IMR-90 (cell line): Measurements from ENCODE around the gene ROCK2. TPM values are rescaled to one million over a fixed set of nuclear protein-coding genes. Genes with fewer than 3 reads are reported as not detected.

Experiments
- ATAC-seq: fragments of 200-7000 bp; cut with Tn5 transposase; 2 replicates; pipeline ENCODE4 v1.9.1; 2020; ENCODE audit warnings: low read depth, mild to moderate bottlenecking, moderate library complexity
- BruUV-seq: library from RNA; stranded (reverse); fragments of 400-500 nt; replicated peaks from 2 replicates; lab custom pipeline; 2021; lab: Mats Ljungman, UMichigan
- CTCF ChIA-PET: fragments of 300-600 bp; formaldehyde crosslinking; extraction: SDS; loops from one replicate; lab custom pipeline; 2021; ENCODE audit warnings: antibody characterized with exemption; lab: Yijun Ruan, JAX
- POLR2A ChIA-PET: fragments of 300-600 bp; sonication (Branson Sonifier 250); formaldehyde crosslinking; loops from one replicate; lab custom pipeline; 2022; ENCODE audit warnings: antibody characterized with exemption; ENCODE audit not compliant: unreplicated experiment; lab: Charles Lee
- DNase-seq: peaks from one replicate; pipeline ENCODE4 v3.0.0; 2013
- H2AFZ ChIP-seq: replicated peaks from 2 replicates; pipeline ENCODE3; 2013; ENCODE audit warnings: low read length, mild to moderate bottlenecking; ENCODE audit not compliant: poor library complexity
- H2AK5ac ChIP-seq: 2 replicates; pipeline ENCODE4 v1.6.1; 2013; ENCODE audit warnings: low read depth, low read length, inconsistent platforms
- H2AK9ac ChIP-seq: replicated peaks from 2 replicates; pipeline ENCODE3; 2013; ENCODE audit warnings: mild to moderate bottlenecking, low read depth, low read length, moderate library complexity; ENCODE audit not compliant: poor library complexity
- H2BK120ac ChIP-seq: 2 replicates; pipeline ENCODE4 v1.6.1; 2013; ENCODE audit warnings: low read depth, low read length, inconsistent platforms
- H2BK15ac ChIP-seq: 3 replicates; pipeline ENCODE4 v1.6.1; 2013; ENCODE audit warnings: low read depth, low read length, inconsistent platforms
- H2BK20ac ChIP-seq: 2 replicates; pipeline ENCODE4 v1.6.1; 2013; ENCODE audit warnings: low read depth, mild to moderate bottlenecking, inconsistent platforms, low read length, moderate library complexity
- H2BK5ac ChIP-seq: 2 replicates; pipeline ENCODE4 v1.6.1; 2013; ENCODE audit warnings: mild to moderate bottlenecking, low read depth, low read length, inconsistent platforms; ENCODE audit not compliant: poor library complexity, severe bottlenecking
- H3K14ac ChIP-seq: replicated peaks from 2 replicates; pipeline ENCODE4 v1.6.1; 2013; ENCODE audit warnings: low read depth, low read length, inconsistent platforms
- H3K18ac ChIP-seq: 2 replicates; pipeline ENCODE4 v1.6.1; 2013; ENCODE audit warnings: low read depth, low read length, control low read depth
- H3K23ac ChIP-seq: 2 replicates; pipeline ENCODE4 v1.6.1; 2013; ENCODE audit warnings: low read depth, low read length, inconsistent platforms
- H3K27ac ChIP-seq: 2 replicates; pipeline ENCODE4 v1.5.1; 2013; ENCODE audit warnings: mild to moderate bottlenecking, control low read depth, low read length; ENCODE audit not compliant: insufficient read depth
- H3K27me3 ChIP-seq: 2 replicates; pipeline ENCODE4 v1.6.1; 2013; ENCODE audit warnings: low read length; ENCODE audit not compliant: control insufficient read depth, insufficient read depth
- H3K36me3 ChIP-seq: 2 replicates; pipeline ENCODE4 v1.6.1; 2013; ENCODE audit warnings: low read length, mixed read lengths; ENCODE audit not compliant: control insufficient read depth, insufficient read depth
- H3K4ac ChIP-seq: 2 replicates; pipeline ENCODE4 v1.6.1; 2013; ENCODE audit warnings: low read depth, low read length, inconsistent platforms
- H3K4me1 ChIP-seq: 2 replicates; pipeline ENCODE4 v1.6.1; 2013; ENCODE audit warnings: low read length, mixed read lengths; ENCODE audit not compliant: control insufficient read depth, insufficient read depth
- H3K4me2 ChIP-seq: 2 replicates; pipeline ENCODE4 v1.6.1; 2013; ENCODE audit warnings: low read depth, mild to moderate bottlenecking, control low read depth, low read length, moderate library complexity
- H3K4me3 ChIP-seq: 2 replicates; pipeline ENCODE4 v1.5.1; 2013; ENCODE audit warnings: low read depth, mild to moderate bottlenecking, control low read depth, low read length, moderate library complexity; ENCODE audit not compliant: insufficient read depth
- H3K56ac ChIP-seq: 2 replicates; pipeline ENCODE4 v1.6.1; 2013; ENCODE audit warnings: low read length, inconsistent platforms; ENCODE audit not compliant: insufficient read depth; ENCODE audit errors: extremely low read depth
- H3K79me1 ChIP-seq, 2 experiments: 2 replicates each; pipeline ENCODE4 v1.6.1; 2013; ENCODE audit warnings: low read length in 2 of 2, inconsistent platforms in 1 of 2, low read depth in 1 of 2
- H3K9ac ChIP-seq: 2 replicates; pipeline ENCODE4 v1.6.1; 2013; ENCODE audit warnings: low read depth, low read length, control low read depth
- H3K9me1 ChIP-seq: 2 replicates; pipeline ENCODE4 v1.6.1; 2013; ENCODE audit warnings: low read length, inconsistent platforms; ENCODE audit not compliant: insufficient read depth
- H3K9me3 ChIP-seq: 2 replicates; pipeline ENCODE4 v1.6.1; 2013; ENCODE audit warnings: low read length; ENCODE audit not compliant: control insufficient read depth, insufficient read depth
- H4K20me1 ChIP-seq: 2 replicates; pipeline ENCODE4 v1.6.1; 2013; ENCODE audit warnings: low read length, inconsistent platforms; ENCODE audit not compliant: insufficient read depth
- H4K5ac ChIP-seq: 2 replicates; pipeline ENCODE4 v1.6.1; 2013; ENCODE audit warnings: mild to moderate bottlenecking, low read depth, low read length, control low read depth
- H4K8ac ChIP-seq, 2 experiments: 2 replicates each; pipeline ENCODE4 v1.6.1; 2013; ENCODE audit warnings: low read depth in 2 of 2, low read length in 2 of 2, control low read depth in 1 of 2, inconsistent platforms in 1 of 2
- H4K91ac ChIP-seq: 2 replicates; pipeline ENCODE4 v1.6.1; 2013; ENCODE audit warnings: low read depth, low read length, inconsistent platforms; ENCODE audit not compliant: insufficient read depth
- NFE2L2 ChIP-seq: fragments of 150-350 bp; IDR thresholded peaks from 2 replicates; pipeline ENCODE4 v1.6.1; 2016; ENCODE audit warnings: low read depth, mild to moderate bottlenecking, low read length
- POLR2A ChIP-seq: IDR thresholded peaks from 2 replicates; pipeline ENCODE4 v1.6.1; 2012; ENCODE audit warnings: mild to moderate bottlenecking, low read depth, low read length
- SMC3 ChIP-seq: fragments of 150-350 bp; IDR thresholded peaks from 2 replicates; pipeline ENCODE4 v1.6.1; 2016; ENCODE audit warnings: low read depth, mild to moderate bottlenecking, antibody characterized with exemption, low read length, moderate library complexity
- WGBS, 2 experiments: methylation state at CpG; one replicate each; pipeline versions ENCODE4 v1.1.5 to v1.1.7; 2013; ENCODE audit warnings: missing lambda C conversion rate in 2 of 2; ENCODE audit not compliant: insufficient read length in 1 of 2; ENCODE audit errors: extremely low coverage in 2 of 2; 5-methylcytosine and 5-hydroxymethylcytosine counted together
- dilution Hi-C: fragments of 300-500 bp; cut with HindIII; formaldehyde crosslinking; loops from one replicate; pipeline ENCODE4 v1.14.3; 2018; ENCODE audit warnings: low sequenced_read_pairs; ENCODE audit not compliant: unreplicated experiment
- in situ Hi-C: fragments of 300-500 bp; cut with MboI; formaldehyde crosslinking; loops from 3 replicates; pipeline ENCODE4 v1.14.3; 2019; ENCODE audit warnings: low sequenced_read_pairs, inconsistent platforms, mixed read lengths
- intact Hi-C: fragments of 100-400 bp; cut with micrococcal nuclease; formaldehyde crosslinking; loops from 2 replicates; pipeline ENCODE4 v1.10.0; 2022
- polyA plus RNA-seq, 3 experiments: library from polyadenylated mRNA; depleted of rRNA; stranded (reverse); fragments of >200 nt; gene quantifications; 2 replicates each; pipeline ENCODE4 v1.2.3, GENCODE V29; 2012; ENCODE audit warnings: low replicate concordance in 1 of 3
- total RNA-seq: library from RNA; depleted of rRNA; stranded (reverse); fragments of >200 nt; gene quantifications from 2 replicates; pipeline ENCODE4 v1.2.3, GENCODE V29; 2012

Gene ROCK2
- total and polyA plus RNA-seq, 2 of the 4 experiments (the other 2 are of a cell fraction): 9.0 to 28.3 TPM

GRCh38 chr2:11355194-11356053, 11.0 kb upstream of the ROCK2 start:
- Histone ChIP-seq H4K91ac (no peak overlapping the region), H3K4me2 (no peak overlapping the region), H3K36me3 (no peaks in the 10 kb centered on the region), H2BK120ac (no peak overlapping the region), H3K9ac (no peak overlapping the region), H3K4me3 (no peak overlapping the region), H2BK5ac (no peak overlapping the region), H3K4ac (no peak overlapping the region), H4K8ac (no peak overlapping the region), H3K4me1 (peaks cover 7% of the 10 kb centered on the region), H3K9me1 (0 out of 2 replicates have a peak, but pooled peaks cover 4% of the 10 kb centered on the region), H3K9me3 (no peaks in the 10 kb centered on the region), H3K27ac (no peak overlapping the region), H4K5ac (no peak overlapping the region), H3K56ac (no peak overlapping the region), H3K18ac (no peak overlapping the region), H2AFZ (peak overlapping the region; percentile 51), H3K23ac (no peak overlapping the region), H3K27me3 (no peaks in the 10 kb centered on the region; the same call in 1 of the 2 replicates), H2AK9ac (peak overlapping the region; percentile 37), H2BK15ac (no peak overlapping the region), H2BK20ac (no peak overlapping the region), H4K20me1 (no peaks in the 10 kb centered on the region), H3K14ac (no peak overlapping the region), H2AK5ac (0 out of 2 replicates have a peak overlapping the region, but pooled peaks have one; percentile 21), H3K79me1 (no peaks in the 10 kb centered on the region)
- in situ Hi-C loops: no loop called here
- ATAC-seq (no peak), DNase-seq (no peak)
- intact Hi-C loops: no loop called here
- no TSS peak for BruUV-seq
- dilution Hi-C loops: no loop called here
- WGBS, 2 experiments: 81% methylated on average over 3 of the region's 11 CpGs; no CpG with 5 or more reads in 1 of the 2 experiments
- ChIA-PET POLR2A (interaction anchor here (1.5 kb wide), 1 partner anchor 10 kb away, joined by 5 read pairs; the partner anchor contains the start of gene ROCK2), CTCF (interaction anchor here (0.6 kb wide), 1 partner anchor 15 kb away, joined by 4 read pairs; no protein-coding TSS in a partner anchor)
- TF ChIP-seq SMC3 (no peak), NFE2L2 (no peak), POLR2A (no peak)
